GM12875 (cell line): ENCODE data around the gene SPNS2.

Source experiments
- H3K4me3 ChIP-seq: one replicate; pipeline ENCODE4 v1.5.1; 2011; ENCODE audit warnings: low read depth, low read length, control low read depth
- TF ChIP-seq, protein P1 (sequence below): IDR thresholded peaks from 2 replicates; pipeline ENCODE4 v1.5.1; 2011; ENCODE audit warnings: low read depth, mild to moderate bottlenecking, control low read depth, inconsistent platforms, low read length, moderate library complexity, borderline replicate concordance; ENCODE audit not compliant: insufficient read depth

SPNS2 gene

DNA sequence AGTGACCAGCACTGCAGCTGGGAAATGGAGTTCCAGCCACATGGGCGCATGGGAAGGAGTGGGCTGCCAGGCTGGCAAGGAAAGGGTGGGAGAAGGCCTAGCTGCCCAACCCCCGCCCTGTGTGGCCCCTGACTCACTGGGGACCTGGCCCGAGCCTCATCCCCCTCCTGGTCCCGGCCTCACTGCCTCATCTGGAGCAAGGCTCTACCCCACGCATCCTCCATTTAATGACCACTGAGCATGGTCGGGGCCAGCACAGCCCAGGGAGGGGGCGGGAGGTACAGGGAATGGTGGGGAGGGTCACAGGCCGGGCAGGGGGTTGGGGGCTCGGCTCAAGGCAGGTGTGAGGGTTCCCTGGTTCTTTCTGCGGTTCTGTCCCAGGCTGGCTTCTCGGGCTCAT is 16.1 kb downstream of the SPNS2 start:
- TF ChIP-seq, protein P1, sequence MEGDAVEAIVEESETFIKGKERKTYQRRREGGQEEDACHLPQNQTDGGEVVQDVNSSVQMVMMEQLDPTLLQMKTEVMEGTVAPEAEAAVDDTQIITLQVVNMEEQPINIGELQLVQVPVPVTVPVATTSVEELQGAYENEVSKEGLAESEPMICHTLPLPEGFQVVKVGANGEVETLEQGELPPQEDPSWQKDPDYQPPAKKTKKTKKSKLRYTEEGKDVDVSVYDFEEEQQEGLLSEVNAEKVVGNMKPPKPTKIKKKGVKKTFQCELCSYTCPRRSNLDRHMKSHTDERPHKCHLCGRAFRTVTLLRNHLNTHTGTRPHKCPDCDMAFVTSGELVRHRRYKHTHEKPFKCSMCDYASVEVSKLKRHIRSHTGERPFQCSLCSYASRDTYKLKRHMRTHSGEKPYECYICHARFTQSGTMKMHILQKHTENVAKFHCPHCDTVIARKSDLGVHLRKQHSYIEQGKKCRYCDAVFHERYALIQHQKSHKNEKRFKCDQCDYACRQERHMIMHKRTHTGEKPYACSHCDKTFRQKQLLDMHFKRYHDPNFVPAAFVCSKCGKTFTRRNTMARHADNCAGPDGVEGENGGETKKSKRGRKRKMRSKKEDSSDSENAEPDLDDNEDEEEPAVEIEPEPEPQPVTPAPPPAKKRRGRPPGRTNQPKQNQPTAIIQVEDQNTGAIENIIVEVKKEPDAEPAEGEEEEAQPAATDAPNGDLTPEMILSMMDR = no peak
- no peak overlapping the region for H3K4me3 ChIP-seq

DNA sequence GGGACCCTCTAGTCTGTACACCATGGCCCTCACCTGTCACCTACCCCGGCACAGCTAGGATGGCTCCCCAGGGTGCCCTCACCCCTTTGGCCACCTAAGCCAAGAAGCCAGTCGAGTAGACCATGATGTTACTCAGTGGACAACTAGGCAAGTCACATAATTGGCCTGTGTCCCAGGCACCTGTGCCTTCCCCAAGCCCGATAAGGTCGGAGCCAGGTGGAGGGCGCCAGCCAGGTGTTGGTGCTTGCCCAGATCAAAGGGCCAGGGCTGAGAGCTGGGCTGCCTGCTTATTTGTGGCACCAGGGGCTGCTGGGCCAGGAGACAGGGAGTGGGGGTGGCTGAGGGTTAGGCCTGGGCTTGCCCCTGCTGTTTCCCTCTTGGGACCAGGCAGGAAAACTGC is 16.8 kb downstream of the SPNS2 start:
- H3K4me3 ChIP-seq = no peak overlapping the region
- TF ChIP-seq, protein P1 = no peak

DNA sequence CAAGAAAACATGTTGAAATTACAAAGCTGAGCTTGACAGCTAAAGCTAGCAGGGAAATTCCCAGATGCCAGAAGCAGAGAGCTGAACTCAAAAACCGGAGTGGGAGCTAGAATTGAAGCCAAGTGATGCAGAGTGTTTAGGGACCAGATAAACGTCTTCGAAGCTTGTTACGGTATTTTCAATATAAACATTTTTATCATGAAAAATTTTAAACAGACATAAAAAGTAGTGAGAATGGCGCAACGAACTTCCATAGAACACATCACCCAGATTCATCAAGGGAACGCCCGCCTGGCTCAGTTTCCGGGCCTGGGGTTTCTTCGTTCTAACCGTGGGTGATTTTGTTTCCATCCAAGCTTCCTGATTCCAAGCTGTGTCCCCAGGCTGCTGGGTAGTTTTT is 18.1 kb downstream of the SPNS2 start:
- H3K4me3 ChIP-seq = no peak overlapping the region
- TF ChIP-seq, protein P1 = no peak

DNA sequence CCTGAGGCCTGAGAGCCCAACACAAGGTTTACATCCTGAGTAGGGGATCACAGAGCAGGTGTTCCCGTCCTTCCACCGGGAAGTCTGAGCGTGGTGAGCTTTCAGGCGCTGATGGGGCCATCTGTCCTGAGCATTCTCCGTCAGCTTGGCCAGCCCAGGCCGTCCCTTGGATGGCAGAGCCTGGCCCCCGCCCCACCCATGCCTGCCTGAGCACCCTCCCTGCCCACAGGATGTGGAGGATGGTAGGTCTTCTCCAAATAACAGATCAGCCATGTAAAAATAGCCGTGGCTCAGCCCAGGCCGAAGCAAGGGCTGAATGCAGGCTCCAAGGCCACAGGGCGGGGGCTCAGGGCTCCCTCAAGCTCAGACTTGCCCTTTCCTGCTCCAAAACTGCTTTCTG is 20.2 kb downstream of the SPNS2 start:
- TF ChIP-seq, protein P1 = no peak
- peak overlapping the region; percentile 19 for H3K4me3 ChIP-seq

DNA sequence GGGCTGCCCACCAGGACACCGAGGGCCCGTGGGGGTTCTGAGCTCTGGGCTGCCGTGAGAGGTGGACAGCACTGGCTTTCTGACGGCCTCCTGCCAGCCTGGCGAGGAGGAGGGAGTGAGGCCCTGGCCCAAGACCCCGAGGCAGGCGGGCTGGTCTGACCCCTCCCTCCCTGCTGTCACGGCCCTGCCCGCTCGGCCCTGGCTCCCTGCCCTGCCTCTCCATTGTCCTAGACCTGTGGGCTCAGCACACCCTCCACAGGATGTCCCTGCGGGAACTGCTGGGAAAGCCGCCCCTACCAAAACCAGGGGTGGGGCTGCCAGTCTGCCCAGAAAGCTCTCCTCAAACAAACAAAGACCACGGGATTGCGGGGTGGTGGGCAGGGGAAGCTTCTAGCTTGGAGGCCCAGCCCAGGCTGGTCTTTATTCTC is 20.7 kb downstream of the SPNS2 start:
- H3K4me3 ChIP-seq = no peak overlapping the region
- TF ChIP-seq, protein P1 = no peak

DNA sequence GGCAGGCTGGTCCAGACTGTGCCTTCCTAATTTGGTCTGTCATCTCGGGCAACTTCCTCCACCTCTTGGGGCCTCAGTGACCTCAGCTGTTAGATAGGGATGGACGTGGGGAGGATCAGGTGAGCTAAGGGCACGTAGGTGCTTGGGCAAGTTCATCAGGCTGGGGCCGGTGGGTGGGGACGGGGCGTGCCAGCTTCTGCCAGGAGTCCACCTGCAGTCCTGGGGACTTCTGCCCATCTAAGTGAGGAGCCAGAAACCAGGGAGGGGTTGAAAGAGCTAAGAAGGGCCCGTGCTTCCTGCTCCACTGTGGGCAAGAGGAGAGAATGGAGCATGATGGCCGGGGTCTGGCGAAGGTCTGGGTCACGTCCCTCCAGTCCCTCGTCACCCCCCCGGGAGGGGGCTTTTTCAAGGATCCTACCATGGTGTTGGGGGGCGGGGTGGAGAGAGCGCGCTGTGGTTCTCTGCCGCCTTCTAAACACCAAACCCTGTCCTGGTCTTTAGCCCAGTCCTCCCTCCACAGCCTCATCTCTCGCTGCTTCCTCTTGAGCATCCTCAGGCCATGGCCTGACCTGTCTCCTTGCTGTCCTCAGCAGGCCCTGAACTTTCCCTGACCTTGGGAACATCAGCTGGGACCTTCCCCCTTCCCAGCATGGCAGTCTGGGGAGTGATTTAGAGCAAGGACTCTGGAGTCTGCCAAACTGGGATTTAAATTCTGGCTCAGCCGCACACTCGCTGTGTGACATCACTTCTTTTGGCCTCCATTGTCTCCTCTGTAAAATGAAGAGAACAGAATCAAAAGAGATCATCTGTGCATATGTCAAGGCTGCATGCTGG is 21.6 kb downstream of the SPNS2 start:
- TF ChIP-seq, protein P1 = no peak
- H3K4me3 ChIP-seq = no peak overlapping the region
